Ascending aorta (tissue), 2 donors: Measurements from ENCODE around the gene PCDHGA3. TPM values are rescaled to one million over a fixed set of nuclear protein-coding genes. Genes with fewer than 3 reads are reported as not detected.
"Not testable (repeated sequence)": the region's sequence is repeated elsewhere in the genome, so short reads cannot be mapped to it uniquely, and the experiment has no call there.

Source experiments
- DNase-seq, 2 donors: peaks; one replicate each; pipeline ENCODE4 v3.0.0-alpha.2; 2019; ENCODE audit warnings: low spot score in 2 of 2
- H3K27ac ChIP-seq, 2 donors: fragments of 200-600 bp; sonication (generic); one replicate each; pipeline ENCODE4 v1.5.1; 2016 to 2017; ENCODE audit warnings: mild to moderate bottlenecking in 1 of 2
- H3K27me3 ChIP-seq: fragments of 200-600 bp; sonication (generic); one replicate; pipeline ENCODE4 v1.5.1; 2017
- H3K36me3 ChIP-seq, 2 donors: fragments of 200-600 bp; sonication (generic); one replicate each; pipeline ENCODE4 v1.5.1; 2016
- H3K4me1 ChIP-seq, 2 donors: fragments of 200-600 bp; sonication (generic); one replicate each; pipeline ENCODE4 v1.5.1; 2016 to 2017; ENCODE audit warnings: mild to moderate bottlenecking in 1 of 2
- H3K4me3 ChIP-seq, 2 donors: fragments of 200-600 bp; sonication (generic); one replicate each; pipeline ENCODE4 v1.5.1; 2016 to 2017; ENCODE audit warnings: mild to moderate bottlenecking in 1 of 2
- H3K9me3 ChIP-seq, 2 donors: fragments of 200-600 bp; sonication (generic); one replicate each; pipeline ENCODE4 v1.5.1; 2016
- CTCF ChIP-seq, 3 experiments: fragments of 200-600 bp in 2 of 3; fragments of 450-650 bp in 1 of 3; sonication (generic) in 2 of 3; IDR thresholded peaks; one replicate each; pipeline ENCODE4 v1.5.1; 2016 to 2019; ENCODE audit warnings: antibody characterized with exemption in 3 of 3, mild to moderate bottlenecking in 1 of 3, moderate library complexity in 1 of 3
- intact Hi-C: fragments of 100-400 bp; cut with DNase I; formaldehyde crosslinking; loops from one replicate; pipeline ENCODE4 v1.15.1; 2023
- total RNA-seq: library from RNA; depleted of rRNA; stranded (reverse); fragments of >200 nt; gene quantifications from one replicate; pipeline ENCODE4 v1.1.0, GENCODE V29; 2016

PCDHGA3 gene
- total RNA-seq, 1 donor from 2014 or later = 9.2 TPM

- H3K9me3 ChIP-seq = peaks cover 81 to 96% of the 10 kb centered on the region in 2 donors
- H3K27me3 ChIP-seq = no peaks in the 10 kb centered on the region
- intact Hi-C loops = no loop called here
- H3K36me3 ChIP-seq = peaks cover 0 to 6% of the 10 kb centered on the region in 2 donors
- DNase-seq = no peak
- H3K4me1 ChIP-seq = no peaks in the 10 kb centered on the region
- no peak for TF ChIP-seq CTCF (IDR thresholded peaks at IDR 0.05)
- H3K4me3 ChIP-seq = no peak overlapping the region
- H3K27ac ChIP-seq = no peak overlapping the region
These were observed 39.7 kb downstream of the PCDHGA3 start for GRCh38 chr5:141383345-141383744.

GRCh38 chr5:141384471-141385267, 41.0 kb downstream of the PCDHGA3 start:
- H3K27me3 ChIP-seq = no peaks in the 10 kb centered on the region
- no peak overlapping the region for H3K4me3 ChIP-seq
- no peaks in the 10 kb centered on the region for H3K4me1 ChIP-seq
- peaks cover 0 to 6% of the 10 kb centered on the region in 2 donors for H3K36me3 ChIP-seq
- TF ChIP-seq CTCF (IDR thresholded peaks at IDR 0.05) = no peak
- H3K27ac ChIP-seq = no peak overlapping the region
- H3K9me3 ChIP-seq = peaks cover 86 to 96% of the 10 kb centered on the region in 2 donors
- no peak for DNase-seq
- intact Hi-C loops = no loop called here

- H3K4me3 ChIP-seq = peak within 1 kb of the TSS in 1 of 2 donors; percentile 23
- peaks cover 82 to 97% of the 10 kb centered on the region in 2 donors for H3K9me3 ChIP-seq
These were observed 44.1 kb downstream of the PCDHGA3 start, which contains the start of gene PCDHGB4 for GRCh38 chr5:141387557-141388311. TSS of gene PCDHGB4 (plus strand) at chr5:141387698. CDS start at chr5:141387885, 187 bp downstream.

GRCh38 chr5:141388661-141389060, 45.0 kb downstream of the PCDHGA3 start:
- no peaks in the 10 kb centered on the region for H3K4me1 ChIP-seq
- H3K36me3 ChIP-seq = peaks cover 0 to 9% of the 10 kb centered on the region in 2 donors
- peaks cover 83 to 97% of the 10 kb centered on the region in 2 donors for H3K9me3 ChIP-seq
- H3K27ac ChIP-seq = no peak overlapping the region
- no peak for DNase-seq
- TF ChIP-seq CTCF (IDR thresholded peaks at IDR 0.05) = no peak
- H3K4me3 ChIP-seq = peak overlapping the region in 1 of 2 donors; percentile 23
- H3K27me3 ChIP-seq = no peaks in the 10 kb centered on the region
- intact Hi-C loops = no loop called here

More at GRCh38 chr5:141387557-141388311, 44.1 kb downstream of the PCDHGA3 start, which contains the start of gene PCDHGB4:
- H3K4me1 ChIP-seq, intact Hi-C loops, H3K36me3 ChIP-seq, DNase-seq, H3K27ac ChIP-seq, H3K27me3 ChIP-seq: not testable (repeated sequence)
- peak in 2 of 3 experiments; percentile 14 to 15 for TF ChIP-seq CTCF (IDR thresholded peaks at IDR 0.05)

GRCh38 chr5:141389153-141390042, 45.8 kb downstream of the PCDHGA3 start:
- no peak for DNase-seq
- intact Hi-C loops = no loop called here
- Histone ChIP-seq H3K36me3 (peaks cover 0 to 9% of the 10 kb centered on the region in 2 donors), H3K4me3 (no peak overlapping the region), H3K9me3 (peaks cover 83 to 97% of the 10 kb centered on the region in 2 donors), H3K27ac (no peak overlapping the region), H3K27me3 (no peaks in the 10 kb centered on the region), H3K4me1 (no peaks in the 10 kb centered on the region)
- no peak for TF ChIP-seq CTCF (IDR thresholded peaks at IDR 0.05)
